ENCODE data around the gene RPS5.
"Not testable (repeated sequence)": the region's sequence is repeated elsewhere in the genome, so short reads cannot be mapped to it uniquely, and the experiment has no call there.

RPS5 gene

DNA sequence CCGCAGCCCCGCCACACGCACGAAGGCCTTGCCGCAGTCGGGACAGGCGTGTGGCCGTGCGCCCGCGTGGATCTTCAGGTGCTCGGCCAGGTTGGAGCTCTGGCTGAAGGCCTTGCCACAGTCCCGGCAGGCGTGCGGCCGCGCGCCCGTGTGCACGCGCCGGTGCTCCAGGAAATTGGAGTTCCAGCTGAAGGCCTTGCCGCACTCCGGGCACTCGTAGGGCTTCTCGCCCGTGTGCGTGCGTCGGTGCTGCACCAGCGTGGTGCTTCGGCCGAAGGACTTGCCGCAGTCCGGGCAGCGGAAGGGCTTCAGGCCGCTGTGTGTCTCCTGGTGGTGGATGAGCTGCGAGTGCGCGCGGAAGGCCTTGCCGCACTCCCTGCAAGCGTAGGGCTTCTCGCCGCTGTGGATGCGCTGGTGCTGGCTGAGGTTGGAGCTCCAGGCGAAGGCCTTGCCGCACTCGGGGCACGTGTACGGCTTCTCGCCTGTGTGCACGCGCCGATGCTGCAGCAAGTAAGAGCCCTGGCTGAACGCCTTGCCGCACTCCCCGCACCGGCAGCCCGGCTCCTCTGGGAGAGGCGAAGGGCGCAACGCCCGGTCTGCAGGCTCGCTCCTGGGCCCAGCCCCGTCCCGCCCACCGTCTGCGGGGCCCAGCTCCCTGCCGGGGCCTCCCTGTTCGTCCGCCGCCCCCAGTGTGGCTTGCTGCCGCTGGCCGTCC, 30.1 kb upstream of the RPS5 start:
- DNase-seq (ENCODE audit: low spot score): no peak

DNA sequence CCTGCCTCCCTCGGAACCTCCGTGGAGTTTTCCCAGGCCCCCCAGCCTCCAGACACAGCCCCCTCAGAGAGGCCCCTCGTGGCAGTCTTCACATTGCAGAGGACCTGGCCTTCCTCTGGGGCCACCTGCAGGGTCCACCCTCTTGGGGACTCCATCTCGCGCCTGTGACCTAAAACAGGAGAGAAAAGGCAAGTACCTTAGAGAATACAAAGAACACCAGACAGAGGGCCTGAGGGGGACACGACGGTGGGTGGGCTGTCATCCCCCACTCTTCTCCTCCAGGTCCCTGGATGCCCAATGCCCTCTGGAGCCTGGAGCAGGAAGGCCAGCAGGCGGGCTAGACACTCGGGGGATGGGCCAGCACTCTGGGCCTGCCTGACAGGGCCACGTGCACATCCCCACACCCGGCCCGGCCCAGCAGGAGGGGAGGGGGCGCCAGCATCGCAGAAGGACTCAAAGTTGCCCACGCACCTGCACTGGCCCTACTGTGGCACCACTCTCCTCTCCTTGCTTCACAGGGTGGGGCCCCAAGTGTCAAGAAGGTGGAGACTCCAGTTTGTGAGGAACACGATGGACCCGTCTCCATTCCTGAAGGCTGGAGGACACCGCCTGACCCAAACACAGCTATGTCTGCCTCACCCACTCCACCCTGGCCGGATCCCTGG, 29.5 kb upstream of the RPS5 start:
- no peak for DNase-seq (ENCODE audit: low spot score)

DNA sequence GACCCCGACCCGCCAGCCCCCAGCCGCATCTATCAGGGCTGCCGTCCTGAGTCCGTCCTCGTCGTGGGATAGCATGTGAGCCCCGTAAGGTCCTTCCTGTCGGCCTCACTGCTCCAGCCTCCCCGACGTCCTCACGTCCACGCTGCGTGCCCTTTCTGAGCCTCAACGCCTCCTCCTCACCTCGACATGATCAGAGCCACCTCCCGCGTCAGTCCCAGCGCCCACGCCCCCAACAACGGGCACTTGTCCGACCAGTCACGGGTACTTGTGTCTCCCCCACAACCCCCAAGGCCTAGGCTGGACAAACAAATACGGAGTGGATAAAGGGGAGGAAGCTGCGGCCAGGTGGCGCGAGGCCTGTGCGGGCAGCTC, 25.2 kb upstream of the RPS5 start:
- peak; percentile 54 for DNase-seq (ENCODE audit: low spot score)

DNA sequence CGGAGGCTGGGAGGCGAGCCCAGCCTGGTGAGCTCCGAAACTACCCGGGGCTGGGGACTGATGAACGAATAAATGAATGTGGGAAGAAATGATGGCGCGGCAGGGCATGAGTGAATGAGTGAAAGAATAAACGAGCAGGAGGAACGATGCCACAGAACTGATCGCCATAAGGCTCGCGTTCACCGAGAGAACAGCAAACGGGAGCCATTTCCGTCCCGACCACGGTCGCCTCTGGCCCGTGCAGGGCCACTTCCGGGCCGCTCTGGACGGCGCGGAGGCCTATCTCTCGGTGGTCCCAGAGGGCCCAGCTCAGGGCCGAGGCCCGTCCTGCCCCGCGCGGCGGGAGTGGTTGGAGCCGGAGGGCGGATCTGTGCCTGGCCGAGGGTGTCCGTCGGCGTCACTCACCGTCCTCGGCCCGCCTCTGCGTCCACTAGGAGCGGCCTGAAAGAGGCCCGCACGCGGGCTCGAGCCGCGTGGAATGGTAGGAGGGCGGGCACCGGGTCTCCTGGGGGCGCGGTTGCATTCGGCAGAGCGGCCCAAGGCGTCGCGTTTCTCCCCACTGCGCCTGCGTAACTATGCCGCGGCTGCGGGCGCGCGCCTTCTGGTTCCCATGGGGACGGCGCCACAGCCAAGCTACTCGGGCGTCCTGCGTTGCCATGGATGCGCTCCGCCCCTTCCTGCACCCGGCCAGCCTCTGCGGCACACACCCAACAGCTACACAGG, 24.6 kb upstream of the RPS5 start, which contains the start of gene ZNF497:
Gene ZNF497 (minus strand): TSS at position 480 of the 723 bp plus-strand sequence. CDS start 5,116 bp downstream, outside the sequence.
- peak; percentile 99 for DNase-seq (ENCODE audit: low spot score)

DNA sequence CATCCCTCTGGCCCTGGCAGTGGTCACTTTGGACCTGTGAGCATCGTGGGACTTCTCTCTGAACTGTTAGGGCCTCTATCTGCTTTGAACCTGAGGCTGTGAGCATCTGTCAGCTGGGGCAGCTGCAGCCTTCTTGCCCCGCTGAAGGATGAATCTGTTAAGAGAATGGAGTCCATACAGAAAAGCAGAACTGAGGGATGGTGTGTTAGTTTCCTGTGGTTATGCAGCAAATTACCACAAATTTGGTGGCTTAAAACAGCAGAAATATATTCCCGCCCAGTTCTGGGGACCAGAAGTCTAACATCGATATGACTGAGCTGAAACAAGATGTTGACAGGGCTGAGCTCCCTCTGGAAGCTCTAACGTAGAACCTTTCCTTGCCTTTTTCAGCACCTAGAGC, 22.9 kb upstream of the RPS5 start:
- no peak for DNase-seq (ENCODE audit: low spot score)

DNA sequence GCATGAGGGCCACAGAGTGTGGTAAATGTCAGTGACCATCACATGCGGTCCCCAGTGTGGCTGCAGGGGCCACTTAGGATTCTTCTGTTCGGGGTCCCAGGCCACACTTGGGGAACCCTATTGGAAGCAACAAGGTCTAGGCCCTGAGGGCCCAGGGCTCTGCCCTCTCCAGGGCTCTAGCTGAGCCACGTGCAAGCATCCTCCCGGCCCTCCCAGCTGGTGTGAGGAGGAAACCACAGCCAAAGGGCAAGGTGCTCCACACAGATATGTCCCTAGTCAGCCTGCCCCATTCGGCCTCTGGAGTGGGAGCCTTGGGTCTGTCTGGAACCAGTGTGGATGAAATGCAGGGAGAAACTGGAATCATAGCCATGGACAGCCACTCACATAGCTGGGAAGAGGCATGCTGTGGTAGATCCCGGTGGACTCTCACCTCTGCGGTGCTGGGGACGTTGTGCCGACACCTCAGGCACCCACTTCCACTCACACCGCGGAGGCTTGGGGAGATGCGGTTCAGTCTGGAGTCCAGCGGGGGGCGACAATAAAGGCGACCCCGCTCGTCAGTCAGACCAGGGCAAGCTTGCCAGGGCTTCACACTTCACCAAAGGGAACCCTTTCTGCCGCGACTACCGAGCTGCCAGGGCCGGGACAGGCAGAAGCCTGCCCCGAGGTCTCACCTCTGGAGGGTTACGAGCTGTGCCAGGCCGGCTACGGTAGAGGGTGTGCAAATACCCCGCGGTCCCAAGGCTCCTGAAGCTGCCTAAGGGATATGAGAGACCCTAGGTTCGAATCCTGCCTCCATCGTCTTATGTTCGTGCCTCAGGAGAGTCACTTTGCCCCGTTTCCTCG, 20.3 kb upstream of the RPS5 start:
- DNase-seq (ENCODE audit: low spot score): no peak

DNA sequence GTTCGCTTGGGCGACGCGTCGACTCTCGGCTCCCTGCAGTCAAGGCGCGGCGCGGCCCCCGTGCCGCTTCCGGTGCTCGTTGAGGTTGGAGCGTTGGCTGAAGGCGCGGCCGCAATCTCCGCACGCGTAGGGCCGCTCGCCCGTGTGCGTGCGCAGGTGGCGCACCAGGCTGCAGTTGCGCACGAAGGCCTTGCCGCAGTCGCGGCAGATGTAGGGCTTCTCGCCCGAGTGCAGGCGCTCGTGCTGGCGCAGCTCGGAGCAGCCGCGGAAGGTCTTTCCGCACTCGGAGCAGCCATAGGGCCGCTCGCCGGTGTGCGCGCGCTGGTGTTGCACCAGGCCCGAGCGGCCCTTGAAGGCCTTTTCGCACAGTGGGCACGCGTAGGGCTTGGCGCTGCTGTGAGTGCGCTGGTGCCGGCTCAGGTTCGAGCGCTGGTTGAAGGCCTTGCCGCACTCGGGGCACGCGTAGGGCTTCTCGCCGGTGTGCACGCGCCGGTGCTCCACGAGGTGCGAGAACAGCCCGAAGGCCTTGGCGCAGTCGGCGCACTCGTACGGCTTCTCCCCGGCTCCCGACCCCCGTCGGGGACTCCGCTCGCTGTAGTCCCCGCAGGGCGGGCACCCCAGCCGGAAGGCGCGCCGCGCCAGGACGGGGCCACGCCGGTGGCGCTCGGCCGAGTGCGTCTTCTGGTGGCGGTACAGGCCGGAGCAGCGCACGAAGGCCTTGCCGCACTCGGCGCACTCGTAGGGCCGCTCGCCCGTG, 19.2 kb upstream of the RPS5 start:
- no peak for DNase-seq (ENCODE audit: low spot score)

DNA sequence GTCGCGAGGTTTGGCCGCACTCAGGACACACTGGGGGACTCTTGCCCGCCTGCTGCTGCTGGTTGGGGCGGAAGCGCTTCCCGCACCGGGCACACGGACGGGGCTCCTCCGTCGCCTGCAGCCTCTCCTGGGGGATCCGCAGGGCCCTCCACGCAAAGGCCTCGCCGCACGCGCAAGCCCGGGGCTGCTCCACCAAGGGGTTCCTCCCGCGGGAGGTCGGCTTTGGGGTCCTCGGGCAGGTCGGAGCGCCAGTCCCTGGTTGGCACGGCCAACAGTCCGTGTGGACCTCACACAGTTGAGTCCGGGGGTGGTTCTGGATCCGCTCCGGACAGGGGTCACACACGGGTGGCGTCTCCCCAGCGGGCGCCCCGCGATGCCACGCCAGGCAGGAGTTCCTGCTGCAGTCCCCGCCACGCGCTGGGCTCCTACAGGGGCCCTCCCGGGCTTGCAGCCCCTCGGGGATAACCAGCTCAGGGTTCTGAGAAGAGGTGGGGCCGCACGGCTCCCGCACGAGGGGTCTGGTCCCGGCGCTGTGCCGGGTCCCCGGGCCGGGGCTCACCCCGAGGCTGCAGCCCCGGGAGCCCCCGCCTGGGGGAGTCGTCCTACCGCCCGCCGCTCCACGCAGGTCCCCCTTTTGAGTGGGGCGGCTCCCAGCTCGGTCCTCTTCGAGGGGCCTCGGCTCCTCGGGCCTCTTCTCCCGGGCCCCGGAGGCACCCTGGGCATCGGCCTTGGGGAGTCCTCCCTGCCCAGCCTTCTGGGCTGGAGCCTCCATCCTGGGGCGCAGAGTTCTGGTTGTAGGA, 18.3 kb upstream of the RPS5 start:
- DNase-seq (ENCODE audit: low spot score): no peak

DNA sequence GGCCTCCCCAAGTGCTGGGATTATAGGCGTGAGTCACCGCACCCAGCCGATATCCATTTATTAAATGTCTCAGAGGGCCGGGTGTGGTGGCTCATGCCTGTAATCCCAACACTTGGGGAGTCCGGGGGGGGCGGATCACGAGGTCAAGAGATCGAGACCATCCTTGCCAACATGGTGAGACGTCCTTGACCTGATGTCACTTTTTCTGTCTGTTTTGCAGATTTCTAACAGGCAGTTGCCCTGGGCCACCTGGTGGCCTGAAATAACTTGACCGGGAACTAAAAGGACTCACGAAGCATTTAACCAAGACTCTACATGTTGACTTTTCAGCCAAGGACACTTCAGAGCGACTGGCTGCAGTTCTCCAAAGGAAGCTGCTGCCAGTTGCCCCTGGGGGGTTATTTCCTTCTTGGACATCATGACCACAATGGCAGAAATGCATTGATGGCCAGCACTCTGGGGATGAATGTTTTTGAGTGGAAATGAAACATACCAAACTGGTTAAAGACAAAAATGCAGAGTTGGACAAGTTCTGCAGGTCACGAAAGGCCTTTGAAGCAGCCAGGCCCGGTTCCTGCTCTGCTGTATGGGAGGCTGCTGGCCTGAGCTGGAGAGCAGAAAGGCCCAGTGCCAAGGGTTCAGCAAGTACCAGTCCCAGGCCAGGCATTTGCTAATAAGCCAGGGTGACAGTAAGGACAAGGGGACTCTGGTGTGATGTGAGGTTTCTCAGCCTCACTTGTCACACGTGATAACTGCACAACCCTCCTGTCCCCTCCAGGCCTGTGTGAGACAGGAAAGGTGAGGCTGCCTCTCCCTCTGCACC, 14.5 kb upstream of the RPS5 start:
- DNase-seq (ENCODE audit: low spot score): no peak

DNA sequence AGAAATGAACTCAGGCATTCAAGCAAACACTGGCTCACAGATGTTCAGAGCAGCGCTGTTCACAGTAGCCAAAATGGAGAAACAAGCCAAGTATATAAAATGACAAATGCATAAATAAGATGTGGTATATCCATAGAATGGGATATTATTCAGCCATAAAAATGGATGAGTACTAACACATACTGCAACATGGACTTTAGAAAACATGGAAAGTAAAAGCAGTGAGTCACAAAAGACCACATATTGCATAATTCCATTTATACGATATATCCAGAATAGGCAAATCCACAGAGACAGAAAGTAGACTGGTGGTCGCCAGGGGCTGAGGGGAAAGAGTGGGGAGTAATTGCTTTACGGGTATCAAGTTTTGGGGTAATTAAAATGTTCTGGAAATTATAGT, 12.9 kb upstream of the RPS5 start:
- no peak for DNase-seq (ENCODE audit: low spot score)

DNA sequence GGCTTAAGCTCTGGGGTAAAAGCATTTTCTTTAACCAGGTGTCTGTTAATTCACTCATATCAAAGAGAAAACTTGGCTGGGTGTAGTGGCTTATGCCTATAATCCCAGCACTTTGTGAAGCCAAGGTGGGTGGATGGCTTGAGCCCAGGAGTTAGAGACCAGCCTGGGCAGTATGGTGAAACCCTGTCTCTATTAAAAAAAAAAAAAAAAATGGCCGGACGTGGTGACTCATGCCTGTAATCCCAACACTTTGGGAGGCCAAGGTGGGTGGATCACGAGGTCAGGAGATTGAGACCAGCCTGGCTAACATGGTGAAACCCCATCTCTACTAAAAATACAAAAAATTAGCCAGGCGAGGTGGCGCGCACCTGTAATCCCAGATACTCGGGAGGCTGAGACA, 10.3 kb upstream of the RPS5 start:
- DNase-seq (ENCODE audit: low spot score): not testable (repeated sequence)

DNA sequence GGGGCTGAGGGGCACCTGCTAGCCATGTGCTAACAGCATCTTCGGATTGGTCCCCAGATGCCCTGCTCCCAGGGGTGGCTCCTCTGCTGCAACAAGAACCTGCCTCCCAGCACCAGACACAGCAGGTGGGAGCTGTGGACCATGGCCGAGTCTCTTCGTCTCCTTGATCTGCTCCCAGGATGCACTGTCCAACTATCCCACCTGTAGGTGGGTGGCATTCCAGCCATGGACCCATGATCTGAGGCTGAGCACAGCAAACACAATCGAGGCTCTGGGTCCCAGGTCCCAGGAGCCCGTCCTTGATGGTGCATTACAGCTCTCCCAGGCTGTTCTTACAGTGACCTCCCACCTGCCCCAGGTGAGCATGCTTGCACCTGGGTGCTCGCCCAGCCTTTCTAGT, 7.8 kb upstream of the RPS5 start:
- no peak for DNase-seq (ENCODE audit: low spot score)

DNA sequence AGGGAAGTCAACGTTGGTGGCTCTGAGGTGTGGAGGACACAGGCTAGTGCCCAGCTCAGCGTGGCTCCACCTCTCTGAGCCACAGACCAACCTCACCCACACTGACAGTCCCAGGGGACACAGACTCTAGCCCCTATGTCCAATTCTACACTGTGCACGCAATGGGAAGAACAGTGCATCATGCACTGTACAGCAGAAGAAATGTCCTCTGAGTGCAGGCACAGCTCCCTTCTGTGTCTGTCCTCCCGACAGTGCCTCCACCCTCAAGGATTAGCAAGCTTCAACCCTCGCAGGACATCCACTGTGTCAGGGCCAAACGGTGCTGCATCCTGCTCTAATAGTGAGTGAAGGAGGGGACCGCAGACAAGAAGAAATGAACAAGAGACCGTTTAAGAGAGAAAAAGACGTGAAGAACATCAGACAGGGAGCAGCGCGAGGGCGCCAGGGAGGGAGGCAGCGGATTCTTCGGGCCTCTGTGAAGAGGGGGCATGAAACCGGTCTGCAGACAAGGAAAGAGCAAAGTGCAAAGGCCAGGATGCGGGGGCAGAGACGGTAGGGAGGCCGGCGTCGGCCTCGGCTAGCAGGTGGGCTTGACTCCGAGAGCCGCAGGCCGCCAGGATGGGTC, 6.9 kb upstream of the RPS5 start:
- DNase-seq (ENCODE audit: low spot score): no peak

DNA sequence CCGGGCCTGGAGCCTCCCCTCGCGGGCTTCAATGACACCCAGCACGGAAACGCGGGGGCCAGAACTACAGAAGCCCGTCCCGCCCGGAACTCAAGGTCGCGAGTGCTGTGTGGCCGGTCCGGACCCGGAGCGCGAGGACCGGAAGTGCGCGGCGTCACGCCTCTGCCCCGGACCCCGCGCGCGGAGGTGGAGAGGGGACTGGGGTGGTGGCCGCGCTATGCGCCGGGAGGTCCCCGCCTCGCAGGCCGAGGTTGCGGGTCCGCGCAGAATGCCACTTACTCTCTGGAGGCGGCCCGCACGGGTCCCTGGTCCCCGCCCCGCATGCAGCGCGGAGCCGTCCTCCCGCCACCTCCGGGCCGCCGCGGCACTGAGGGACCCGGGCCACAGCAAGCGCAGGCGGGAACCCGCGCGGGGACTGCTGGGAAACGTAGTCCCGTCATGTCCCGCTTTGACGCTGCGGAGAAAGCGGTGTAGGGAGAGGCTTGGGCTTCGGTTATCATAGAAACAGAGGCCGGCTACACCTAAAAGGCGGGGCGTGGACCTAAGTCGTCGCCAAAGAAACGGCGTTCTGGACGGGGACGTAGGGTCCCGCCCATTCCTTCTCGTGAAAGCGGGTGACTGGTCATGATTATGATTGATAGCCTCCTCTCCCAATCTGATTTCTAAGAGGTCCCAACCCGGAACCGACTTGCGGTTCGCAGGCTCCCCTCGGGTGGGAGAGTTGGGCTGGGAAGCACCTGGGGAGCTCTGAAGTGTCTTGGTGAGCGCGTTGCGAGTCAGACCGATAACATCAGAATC, 6.2 kb upstream of the RPS5 start, which contains the start of gene ZNF837:
Gene ZNF837 (minus strand): TSS at position 369 of the 798 bp plus-strand sequence. CDS start 11,698 bp downstream, outside the sequence.
- peak; percentile 100 for DNase-seq (ENCODE audit: low spot score)

DNA sequence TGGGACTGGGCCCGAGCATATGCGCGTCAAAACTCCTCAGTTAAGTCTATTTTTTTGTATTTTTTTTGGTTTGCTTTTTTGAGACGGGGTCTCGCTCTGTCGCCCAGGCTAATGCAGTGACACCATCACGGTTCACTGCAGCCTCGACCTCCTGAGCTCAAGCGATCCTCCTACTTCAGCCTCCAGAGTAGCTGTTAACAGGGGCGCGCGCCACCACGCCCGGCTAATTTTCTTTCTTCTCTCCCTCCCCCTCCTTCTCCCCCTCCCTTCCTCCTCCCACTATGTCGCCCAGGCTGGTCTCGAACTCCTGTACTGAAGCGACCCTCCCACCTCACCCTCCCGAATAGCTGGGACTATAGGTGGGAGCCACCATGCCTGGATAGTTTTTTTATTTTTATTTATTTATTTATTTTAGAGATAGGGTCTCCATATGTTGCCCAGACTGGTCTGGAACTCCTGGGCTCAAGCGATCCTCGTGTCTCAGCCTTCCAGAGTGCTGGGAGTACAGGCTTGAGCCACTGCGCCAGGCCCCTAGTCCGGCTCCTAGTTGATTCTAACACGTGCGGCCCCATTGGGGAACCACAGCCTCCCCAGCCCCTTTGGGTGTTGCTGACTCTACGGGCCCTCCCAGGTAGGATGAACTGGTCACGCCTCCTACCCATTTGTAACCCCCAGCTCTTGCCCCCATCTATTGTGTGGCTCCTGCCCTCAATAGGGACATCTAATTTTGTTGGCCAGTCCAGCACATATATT, 5.4 kb upstream of the RPS5 start:
- no peak for DNase-seq (ENCODE audit: low spot score)

DNA sequence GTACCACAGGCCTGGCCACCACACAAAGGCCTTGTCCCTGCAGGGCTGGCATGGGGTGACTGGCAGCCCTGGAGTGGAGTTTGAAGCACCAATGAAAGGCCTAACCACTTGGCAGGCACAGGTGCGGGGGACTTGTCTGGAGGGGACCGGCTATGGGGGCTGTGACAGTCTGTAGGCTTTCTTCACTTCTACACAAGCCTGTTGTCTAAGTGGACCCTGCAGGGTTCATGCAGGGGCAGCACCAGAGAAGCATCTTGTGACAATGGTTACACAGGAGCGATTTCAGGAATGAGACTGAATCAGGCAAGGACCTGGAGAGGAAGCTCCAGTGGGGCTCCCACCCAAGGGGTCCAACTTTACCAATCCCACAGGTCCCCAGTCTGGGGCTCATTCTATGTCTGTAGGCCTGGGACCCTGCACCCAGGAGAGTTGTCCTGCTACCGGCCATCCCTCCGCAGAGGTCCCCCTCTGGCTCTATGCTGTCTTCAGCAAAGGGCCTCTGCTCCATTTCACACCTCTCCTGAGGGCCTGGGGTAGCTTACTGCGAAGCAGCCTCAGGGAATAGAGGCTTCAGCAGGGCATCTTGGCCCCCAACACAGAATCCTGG, 4.0 kb upstream of the RPS5 start:
- DNase-seq (ENCODE audit: low spot score): no peak

DNA sequence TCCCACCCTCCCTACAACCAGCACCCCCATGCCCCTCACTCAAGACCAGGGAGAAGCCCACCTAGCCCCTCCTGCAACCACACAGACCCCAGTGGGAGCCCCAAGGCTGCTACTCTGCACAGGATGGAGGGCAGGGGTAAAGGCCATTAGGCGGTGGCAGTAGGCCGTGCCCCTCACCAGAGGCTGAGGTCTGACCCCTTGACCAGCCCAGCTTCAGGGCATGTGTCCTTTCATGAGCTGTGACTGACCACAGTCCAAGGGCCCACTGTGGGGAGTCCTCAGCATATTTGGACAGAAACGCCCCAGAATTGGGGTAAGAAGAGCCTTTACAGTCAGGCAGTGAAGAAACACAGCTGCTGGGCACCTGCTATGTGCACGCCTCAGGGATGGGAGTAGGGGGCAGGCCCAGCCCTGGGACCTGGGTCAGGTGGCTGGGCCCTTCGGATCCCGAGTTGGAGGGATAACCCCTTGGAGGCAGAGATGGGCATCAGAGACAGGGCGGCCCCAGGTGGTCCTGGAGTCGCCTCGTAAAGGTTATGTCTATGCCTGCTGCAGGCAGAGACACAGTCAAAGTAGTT, 1.7 kb upstream of the RPS5 start:
- no peak for DNase-seq (ENCODE audit: low spot score)

Data from Ammon's horn (tissue), 1 donor.